Measurements from ENCODE around the gene FAM50A. TPM values are rescaled to one million over a fixed set of nuclear protein-coding genes. Genes with fewer than 3 reads are reported as not detected.
A peak's percentile ranks its signal among the peaks of the same experiment; 100 is the strongest.

FAM50A gene
- total RNA-seq, 4 donors from 2014 or later: 39.9 to 130 (median 52.0) TPM

DNA sequence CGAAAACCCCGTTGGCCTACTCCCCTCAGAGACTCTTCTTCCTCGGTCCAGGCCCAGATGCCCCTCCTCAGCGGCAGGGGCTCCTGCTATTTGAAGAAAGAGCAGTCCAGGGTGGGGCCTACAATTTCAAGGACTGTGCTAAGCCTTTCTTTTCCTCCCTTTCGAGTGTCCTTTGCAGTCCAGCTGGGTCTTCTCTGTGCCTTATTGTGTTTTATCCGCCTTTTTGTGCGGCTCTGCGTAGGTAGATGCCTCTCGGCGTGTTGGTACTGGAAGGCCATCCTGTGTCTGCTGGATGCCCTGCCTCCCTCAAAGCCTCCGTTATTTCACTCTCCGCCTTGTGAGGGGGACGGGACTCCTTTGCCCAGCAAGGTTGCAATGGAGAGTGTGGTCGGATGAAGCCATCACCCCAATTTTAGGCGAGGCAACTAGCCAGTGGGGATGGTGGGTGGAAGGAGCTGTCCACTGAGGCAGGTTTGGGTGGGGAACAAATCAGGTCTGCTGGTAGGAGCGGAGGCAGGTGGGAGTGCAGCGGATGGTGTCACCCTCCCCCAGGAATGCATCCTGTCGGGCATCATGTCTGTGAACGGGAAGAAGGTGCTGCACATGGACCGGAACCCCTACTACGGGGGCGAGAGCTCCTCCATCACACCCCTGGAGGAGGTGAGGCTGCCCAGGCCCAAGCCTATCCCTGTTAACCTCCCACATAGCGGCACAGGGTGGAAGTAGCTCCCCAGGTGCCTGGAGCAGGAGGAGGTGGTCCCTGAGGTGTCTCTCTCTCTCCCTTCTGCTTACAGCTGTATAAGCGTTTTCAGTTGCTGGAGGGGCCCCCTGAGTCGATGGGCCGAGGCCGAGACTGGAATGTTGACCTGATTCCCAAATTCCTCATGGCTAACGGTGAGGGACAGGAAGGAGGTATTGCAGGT lies 5.7 kb upstream of the FAM50A start:
- intact Hi-C loops (cut with DNase I; ENCODE audit: low total_unique reads) (no loop called here), in situ Hi-C loops (cut with MboI; ENCODE audit: low pct_ligation_motif_present in 1 of 4, low pct_unique_long_range_greater_than_20kb in 1 of 4, low sequenced_read_pairs in 3 of 4) (no loop called here)
- Histone ChIP-seq H3K4me1 (peaks cover 3 to 16% (median 5%) of the 10 kb centered on the region in 4 donors), H3K9me3 (no peaks in the 10 kb centered on the region), H3K36me3 (no peaks in the 10 kb centered on the region), H3K4me3 (peak overlapping the region; percentile 56 to 86 (median 72)), H3K27ac (peak overlapping the region; percentile 82 to 92 (median 88)), H3K27me3 (no peaks in the 10 kb centered on the region)
- 80% methylated on average over 28 of the region's 28 CpGs; no CpG with 5 or more reads in 1 of the 2 donors for WGBS, 2 donors (ENCODE audit: low coverage in 1 of 2)
- TF ChIP-seq POLR2A (IDR thresholded peaks at IDR 0.05) (no peak), EP300 (IDR thresholded peaks at IDR 0.05; ENCODE audit: low read depth) (no peak), POLR2AphosphoS5 (IDR thresholded peaks at IDR 0.05) (no peak)
- TF ChIP-seq, protein P1, sequence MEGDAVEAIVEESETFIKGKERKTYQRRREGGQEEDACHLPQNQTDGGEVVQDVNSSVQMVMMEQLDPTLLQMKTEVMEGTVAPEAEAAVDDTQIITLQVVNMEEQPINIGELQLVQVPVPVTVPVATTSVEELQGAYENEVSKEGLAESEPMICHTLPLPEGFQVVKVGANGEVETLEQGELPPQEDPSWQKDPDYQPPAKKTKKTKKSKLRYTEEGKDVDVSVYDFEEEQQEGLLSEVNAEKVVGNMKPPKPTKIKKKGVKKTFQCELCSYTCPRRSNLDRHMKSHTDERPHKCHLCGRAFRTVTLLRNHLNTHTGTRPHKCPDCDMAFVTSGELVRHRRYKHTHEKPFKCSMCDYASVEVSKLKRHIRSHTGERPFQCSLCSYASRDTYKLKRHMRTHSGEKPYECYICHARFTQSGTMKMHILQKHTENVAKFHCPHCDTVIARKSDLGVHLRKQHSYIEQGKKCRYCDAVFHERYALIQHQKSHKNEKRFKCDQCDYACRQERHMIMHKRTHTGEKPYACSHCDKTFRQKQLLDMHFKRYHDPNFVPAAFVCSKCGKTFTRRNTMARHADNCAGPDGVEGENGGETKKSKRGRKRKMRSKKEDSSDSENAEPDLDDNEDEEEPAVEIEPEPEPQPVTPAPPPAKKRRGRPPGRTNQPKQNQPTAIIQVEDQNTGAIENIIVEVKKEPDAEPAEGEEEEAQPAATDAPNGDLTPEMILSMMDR (IDR thresholded peaks at IDR 0.05): no peak
- DNase-seq: no peak

DNA sequence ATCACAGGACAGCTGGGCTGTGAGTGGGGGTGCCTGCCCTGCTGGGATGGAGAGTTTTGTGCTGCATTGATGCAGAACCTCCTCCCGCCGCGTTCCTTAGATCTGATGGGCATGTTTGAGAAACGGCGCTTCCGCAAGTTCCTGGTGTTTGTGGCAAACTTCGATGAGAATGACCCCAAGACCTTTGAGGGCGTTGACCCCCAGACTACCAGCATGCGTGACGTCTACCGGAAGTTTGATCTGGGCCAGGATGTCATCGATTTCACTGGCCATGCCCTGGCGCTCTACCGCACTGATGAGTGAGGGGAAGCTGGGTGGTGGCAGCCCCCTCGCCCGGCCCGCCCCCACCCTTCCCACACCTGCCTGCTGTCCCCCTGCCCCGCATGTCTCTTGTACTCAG lies 4.1 kb upstream of the FAM50A start:
- no peak for DNase-seq
- intact Hi-C loops (cut with DNase I; ENCODE audit: low total_unique reads): loop anchor here (5.0 kb wide), 1 partner anchor 1307 kb away; no protein-coding TSS in a partner anchor
- no peak overlapping the region for H3K4me3 ChIP-seq

DNA sequence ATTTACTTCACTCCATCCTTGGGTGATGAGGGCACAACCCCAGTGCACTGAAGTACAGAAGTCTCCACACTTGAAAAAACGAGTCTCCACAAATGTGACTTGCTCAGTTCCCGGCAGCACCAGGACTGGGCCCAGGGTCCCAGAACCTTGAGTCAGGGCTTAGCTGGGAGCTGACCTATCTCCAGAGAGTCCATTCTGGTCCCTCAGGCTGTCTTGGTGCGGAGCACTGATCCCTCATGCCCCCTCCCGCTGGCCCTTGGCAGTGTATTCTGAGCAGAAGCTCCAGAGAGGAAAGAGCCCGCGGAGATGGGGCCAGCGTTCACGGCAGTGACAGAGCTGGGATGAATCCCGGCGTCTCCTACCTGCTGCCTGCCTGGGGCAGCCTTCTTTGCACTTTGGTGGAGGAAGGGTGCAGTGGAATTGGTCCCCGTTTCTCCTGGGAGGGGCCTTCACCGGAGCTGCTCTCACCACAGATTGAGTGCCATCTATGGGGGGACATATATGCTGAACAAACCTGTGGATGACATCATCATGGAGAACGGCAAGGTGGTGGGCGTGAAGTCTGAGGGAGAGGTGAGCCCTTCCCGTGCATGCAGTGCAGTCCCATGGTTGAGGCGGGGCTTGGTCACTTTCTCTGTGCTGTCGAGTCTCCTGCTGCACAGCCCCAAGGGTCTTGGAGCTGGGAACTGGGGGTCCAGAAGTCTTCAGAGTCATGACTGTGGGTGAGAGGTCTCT lies 3.2 kb upstream of the FAM50A start:
- Histone ChIP-seq H3K27me3 (no peaks in the 10 kb centered on the region), H3K27ac (no peak overlapping the region), H3K4me3 (no peak overlapping the region), H3K4me1 (peaks cover 3 to 33% (median 13%) of the 10 kb centered on the region in 4 donors), H3K9me3 (no peaks in the 10 kb centered on the region), H3K36me3 (no peaks in the 10 kb centered on the region)
- 87% methylated on average over 13 of the region's 17 CpGs; no CpG with 5 or more reads in 1 of the 2 donors for whole genome bisulfite sequencing, 2 donors (ENCODE audit: low coverage in 1 of 2)
- TF ChIP-seq EP300 (IDR thresholded peaks at IDR 0.05; ENCODE audit: low read depth) (no peak), POLR2AphosphoS5 (IDR thresholded peaks at IDR 0.05) (no peak), POLR2A (IDR thresholded peaks at IDR 0.05) (no peak)
- TF ChIP-seq, protein P1 (IDR thresholded peaks at IDR 0.05): no peak
- intact Hi-C loops (cut with DNase I; ENCODE audit: low total_unique reads) (loop anchor here (5.0 kb wide), 1 partner anchor 1307 kb away; no protein-coding TSS in a partner anchor), in situ Hi-C loops (cut with MboI; ENCODE audit: low pct_ligation_motif_present in 1 of 4, low pct_unique_long_range_greater_than_20kb in 1 of 4, low sequenced_read_pairs in 3 of 4) (no loop called here)
- no peak for DNase-seq

More for the DNA sequence above, 4.1 kb upstream of the FAM50A start:
- H3K9me3 ChIP-seq: no peaks in the 10 kb centered on the region
- H3K36me3 ChIP-seq: no peaks in the 10 kb centered on the region
- no peaks in the 10 kb centered on the region for H3K27me3 ChIP-seq
- in situ Hi-C loops (cut with MboI; ENCODE audit: low pct_ligation_motif_present in 1 of 4, low pct_unique_long_range_greater_than_20kb in 1 of 4, low sequenced_read_pairs in 3 of 4): no loop called here
- H3K4me1 ChIP-seq: peaks cover 3 to 24% (median 8%) of the 10 kb centered on the region in 4 donors
- no peak overlapping the region for H3K27ac ChIP-seq
- WGBS, 2 donors (ENCODE audit: low coverage in 1 of 2): 84% methylated on average over 18 of the region's 18 CpGs; no CpG with 5 or more reads in 1 of the 2 donors
- TF ChIP-seq POLR2A (IDR thresholded peaks at IDR 0.05): no peak
- TF ChIP-seq POLR2AphosphoS5 (IDR thresholded peaks at IDR 0.05): no peak
- no peak for TF ChIP-seq EP300 (IDR thresholded peaks at IDR 0.05; ENCODE audit: low read depth)
- TF ChIP-seq, protein P1 (IDR thresholded peaks at IDR 0.05): no peak

DNA sequence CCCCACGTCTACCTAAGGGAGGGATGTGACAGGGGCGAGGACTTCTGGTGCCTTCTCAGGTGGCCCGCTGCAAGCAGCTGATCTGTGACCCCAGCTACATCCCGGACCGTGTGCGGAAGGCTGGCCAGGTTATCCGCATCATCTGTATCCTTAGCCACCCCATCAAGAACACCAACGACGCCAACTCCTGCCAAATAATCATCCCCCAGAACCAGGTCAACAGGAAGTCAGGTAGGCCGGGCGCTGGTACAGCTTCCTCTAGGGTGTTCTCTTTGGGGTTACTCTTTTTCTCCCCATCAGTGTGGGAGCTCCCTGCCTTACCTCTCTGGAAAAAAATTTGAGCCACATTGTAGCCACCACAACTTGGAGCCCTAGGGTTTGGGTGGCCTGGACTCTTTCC lies 2.4 kb upstream of the FAM50A start:
- 91% methylated on average over 11 of the region's 11 CpGs; no CpG with 5 or more reads in 1 of the 2 donors for WGBS, 2 donors (ENCODE audit: low coverage in 1 of 2)
- in situ Hi-C loops (cut with MboI; ENCODE audit: low pct_ligation_motif_present in 1 of 4, low pct_unique_long_range_greater_than_20kb in 1 of 4, low sequenced_read_pairs in 3 of 4): no loop called here
- Histone ChIP-seq H3K4me3 (no peak overlapping the region), H3K4me1 (peaks cover 3 to 30% (median 13%) of the 10 kb centered on the region in 4 donors), H3K27ac (no peak overlapping the region), H3K27me3 (no peaks in the 10 kb centered on the region), H3K9me3 (no peaks in the 10 kb centered on the region), H3K36me3 (no peaks in the 10 kb centered on the region)
- no peak for DNase-seq
- intact Hi-C loops (cut with DNase I; ENCODE audit: low total_unique reads): loop anchor here (5.0 kb wide), 1 partner anchor 1306 kb away; no protein-coding TSS in a partner anchor
- TF ChIP-seq POLR2AphosphoS5 (IDR thresholded peaks at IDR 0.05) (no peak), POLR2A (IDR thresholded peaks at IDR 0.05) (no peak), EP300 (IDR thresholded peaks at IDR 0.05; ENCODE audit: low read depth) (no peak)
- TF ChIP-seq, protein P1 (IDR thresholded peaks at IDR 0.05): no peak
